A549 (cell line): ENCODE data around the gene SARDH.

Experiments used
- CEBPB ChIP-seq, 2 experiments: fragments of >200 bp in 1 of 2; sonication (Bioruptor Twin) in 1 of 2; formaldehyde crosslinking in 1 of 2; IDR thresholded peaks; 2 replicates each; pipeline ENCODE4 v1.6.1; 2012 to 2016
- CHD2 ChIP-seq: fragments of 150-350 bp; IDR thresholded peaks from 2 replicates; pipeline ENCODE4 v1.6.1; 2014; ENCODE audit warnings: low read length; ENCODE audit not compliant: partially characterized antibody
- EP300 ChIP-seq, 2 experiments: fragments of >200 bp; sonication (Bioruptor Twin); formaldehyde crosslinking; IDR thresholded peaks; 2 replicates in 1 of 2; 3 replicates in 1 of 2; pipeline ENCODE4 v1.6.1; 2016 to 2017
- JUN ChIP-seq, 2 experiments: fragments of >200 bp; sonication (Bioruptor Twin); formaldehyde crosslinking; IDR thresholded peaks; 2 replicates in 1 of 2; 3 replicates in 1 of 2; pipeline ENCODE4 v1.6.1; 2016 to 2017
- NFE2L2 ChIP-seq: fragments of 150-350 bp; conservative IDR thresholded peaks from 2 replicates; pipeline ENCODE4 v1.6.1; 2014; ENCODE audit warnings: low read length
- NR3C1 ChIP-seq: fragments of >200 bp; sonication (Bioruptor Twin); formaldehyde crosslinking; IDR thresholded peaks from 3 replicates; pipeline ENCODE4 v1.6.1; 2017
- POLR2A ChIP-seq: IDR thresholded peaks from 2 replicates; pipeline ENCODE4 v1.6.1; 2012; ENCODE audit warnings: mild to moderate bottlenecking, low read length
- RCOR1 ChIP-seq: fragments of 150-350 bp; IDR thresholded peaks from 2 replicates; pipeline ENCODE4 v1.6.1; 2014; ENCODE audit warnings: antibody characterized with exemption, low read length, low read depth
- ZFP36 ChIP-seq: fragments of 450-650 bp; IDR thresholded peaks from 2 replicates; pipeline ENCODE4 v1.6.1; 2014; ENCODE audit warnings: borderline replicate concordance; ENCODE audit not compliant: partially characterized antibody
- TF ChIP-seq, protein P1 (sequence below): fragments of >200 bp; sonication (Bioruptor Twin); formaldehyde crosslinking; IDR thresholded peaks from 3 replicates; pipeline ENCODE4 v1.5.1; 2016
- TF ChIP-seq, protein P2 (sequence below): IDR thresholded peaks from 2 replicates; pipeline ENCODE4 v1.6.1; 2012
- TF ChIP-seq, protein P3 (sequence below): IDR thresholded peaks from 2 replicates; pipeline ENCODE4 v1.6.1; 2012

DNA sequence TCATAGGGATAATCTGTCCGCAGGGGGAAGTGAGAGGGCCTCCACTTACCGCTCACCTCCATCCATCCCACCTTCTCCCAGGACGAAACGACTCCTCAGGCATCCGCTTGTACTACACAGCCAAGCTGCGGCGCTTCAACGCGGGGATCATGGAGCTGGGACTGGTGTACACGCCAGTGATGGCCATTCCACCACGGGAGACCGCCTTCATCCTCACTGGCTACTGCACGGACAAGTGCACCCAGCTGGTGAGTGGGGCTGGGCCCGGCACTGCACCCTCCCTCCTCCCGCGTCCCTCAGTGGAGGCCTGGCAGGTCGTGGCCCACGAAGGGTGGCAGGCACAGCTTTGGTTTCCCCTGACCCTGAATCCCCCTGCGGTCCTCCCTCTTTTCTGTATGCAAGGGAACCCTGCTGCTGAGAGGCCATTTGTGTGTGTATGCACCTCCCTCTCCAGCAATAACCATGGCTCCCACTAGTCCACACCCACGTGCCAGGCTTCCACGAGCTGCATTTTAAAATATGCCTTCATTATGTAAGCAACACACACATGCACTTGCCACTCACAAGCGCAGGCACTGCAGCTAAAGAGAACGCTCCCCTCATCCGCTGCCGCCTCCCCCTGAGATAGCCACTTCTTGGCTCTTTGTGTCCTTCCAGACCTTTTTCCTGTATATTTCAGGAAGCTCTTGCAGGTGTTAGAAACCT is 90.2 kb downstream of the SARDH start:
- TF ChIP-seq, protein P1, sequence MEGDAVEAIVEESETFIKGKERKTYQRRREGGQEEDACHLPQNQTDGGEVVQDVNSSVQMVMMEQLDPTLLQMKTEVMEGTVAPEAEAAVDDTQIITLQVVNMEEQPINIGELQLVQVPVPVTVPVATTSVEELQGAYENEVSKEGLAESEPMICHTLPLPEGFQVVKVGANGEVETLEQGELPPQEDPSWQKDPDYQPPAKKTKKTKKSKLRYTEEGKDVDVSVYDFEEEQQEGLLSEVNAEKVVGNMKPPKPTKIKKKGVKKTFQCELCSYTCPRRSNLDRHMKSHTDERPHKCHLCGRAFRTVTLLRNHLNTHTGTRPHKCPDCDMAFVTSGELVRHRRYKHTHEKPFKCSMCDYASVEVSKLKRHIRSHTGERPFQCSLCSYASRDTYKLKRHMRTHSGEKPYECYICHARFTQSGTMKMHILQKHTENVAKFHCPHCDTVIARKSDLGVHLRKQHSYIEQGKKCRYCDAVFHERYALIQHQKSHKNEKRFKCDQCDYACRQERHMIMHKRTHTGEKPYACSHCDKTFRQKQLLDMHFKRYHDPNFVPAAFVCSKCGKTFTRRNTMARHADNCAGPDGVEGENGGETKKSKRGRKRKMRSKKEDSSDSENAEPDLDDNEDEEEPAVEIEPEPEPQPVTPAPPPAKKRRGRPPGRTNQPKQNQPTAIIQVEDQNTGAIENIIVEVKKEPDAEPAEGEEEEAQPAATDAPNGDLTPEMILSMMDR: no peak
- TF ChIP-seq CHD2 (no peak), ZFP36 (no peak), NFE2L2 (no peak), JUN (IDR thresholded peaks at IDR 0.05) (no peak), POLR2A (no peak), CEBPB (IDR thresholded peaks at IDR 0.05) (no peak), EP300 (IDR thresholded peaks at IDR 0.05) (no peak), NR3C1 (no peak), RCOR1 (no peak)
- TF ChIP-seq, protein P2, sequence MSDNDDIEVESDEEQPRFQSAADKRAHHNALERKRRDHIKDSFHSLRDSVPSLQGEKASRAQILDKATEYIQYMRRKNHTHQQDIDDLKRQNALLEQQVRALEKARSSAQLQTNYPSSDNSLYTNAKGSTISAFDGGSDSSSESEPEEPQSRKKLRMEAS: no peak
- TF ChIP-seq, protein P3, sequence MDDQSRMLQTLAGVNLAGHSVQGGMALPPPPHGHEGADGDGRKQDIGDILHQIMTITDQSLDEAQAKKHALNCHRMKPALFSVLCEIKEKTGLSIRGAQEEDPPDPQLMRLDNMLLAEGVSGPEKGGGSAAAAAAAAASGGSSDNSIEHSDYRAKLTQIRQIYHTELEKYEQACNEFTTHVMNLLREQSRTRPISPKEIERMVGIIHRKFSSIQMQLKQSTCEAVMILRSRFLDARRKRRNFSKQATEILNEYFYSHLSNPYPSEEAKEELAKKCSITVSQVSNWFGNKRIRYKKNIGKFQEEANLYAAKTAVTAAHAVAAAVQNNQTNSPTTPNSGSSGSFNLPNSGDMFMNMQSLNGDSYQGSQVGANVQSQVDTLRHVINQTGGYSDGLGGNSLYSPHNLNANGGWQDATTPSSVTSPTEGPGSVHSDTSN: no peak
